Activated CD4-positive, alpha-beta memory T cell treated with anti-CD3 and anti-CD28 coated beads for 36 hours (primary cell): ENCODE measurements around the gene CXCL13. TPM values are rescaled to one million over a fixed set of nuclear protein-coding genes. Genes with fewer than 3 reads are reported as not detected.

Source experiments
- CTCF ChIA-PET: fragments of 350-600 bp; sonication (Branson Sonifier 250); formaldehyde crosslinking; loops from one replicate; lab custom pipeline; 2021; ENCODE audit warnings: antibody characterized with exemption, inconsistent platforms; lab: Charles Lee
- POLR2A ChIA-PET: fragments of 350-600 bp; sonication (Branson Sonifier 250); formaldehyde crosslinking; loops from one replicate; lab custom pipeline; 2021; ENCODE audit warnings: antibody characterized with exemption; lab: Charles Lee
- DNase-seq: peaks from one replicate; pipeline ENCODE4 v3.0.0-alpha.2; 2020
- H3K27ac Mint-ChIP-seq: one replicate; pipeline ENCODE4 v1.8.0; 2021; ENCODE audit warnings: mixed read lengths
- H3K27me3 Mint-ChIP-seq: one replicate; pipeline ENCODE4 v1.8.0; 2021; ENCODE audit warnings: mixed read lengths
- H3K36me3 Mint-ChIP-seq: one replicate; pipeline ENCODE4 v1.8.0; 2021; ENCODE audit warnings: mixed read lengths
- H3K4me1 Mint-ChIP-seq: one replicate; pipeline ENCODE4 v1.8.0; 2021; ENCODE audit warnings: low read depth, mixed read lengths
- H3K4me3 Mint-ChIP-seq: one replicate; pipeline ENCODE4 v1.8.0; 2021; ENCODE audit warnings: mild to moderate bottlenecking, mixed read lengths
- H3K9me3 Mint-ChIP-seq: one replicate; pipeline ENCODE4 v1.8.0; 2021; ENCODE audit warnings: mixed read lengths
- intact Hi-C: fragments of 100-400 bp; cut with micrococcal nuclease; formaldehyde crosslinking; loops from one replicate; pipeline ENCODE4 v1.15.1; 2023
- total RNA-seq, 2 experiments: library from RNA; stranded (reverse); gene quantifications; one replicate each; pipeline ENCODE4 v1.2.3, GENCODE V29; 2021

CXCL13 gene
- total RNA-seq, 2 experiments from 2014 or later: 2.8 to 3.0 TPM

- peaks cover 39% of the 10 kb centered on the region for H3K4me1 Mint-ChIP-seq
- CTCF ChIA-PET: interaction anchor here (0.7 to 1.3 kb wide), 4 partner anchors 14 to 117 kb away, joined by 3 read pairs; no protein-coding TSS in a partner anchor
- intact Hi-C loops: loop anchor here (10.0 kb wide), 1 partner anchor 587 kb away; no protein-coding TSS in a partner anchor
- no peaks in the 10 kb centered on the region for H3K9me3 Mint-ChIP-seq
- DNase-seq: no peak
- POLR2A ChIA-PET: interaction anchor here (0.6 to 1.6 kb wide), 2 partner anchors 11 to 66 kb away, joined by 3 to 6 read pairs; no protein-coding TSS in a partner anchor
- H3K36me3 Mint-ChIP-seq: no peaks in the 10 kb centered on the region
- H3K4me3 Mint-ChIP-seq: no peak overlapping the region
- peaks cover 16% of the 10 kb centered on the region for H3K27me3 Mint-ChIP-seq
- peak overlapping the region; percentile 5 for H3K27ac Mint-ChIP-seq
Observed at GRCh38 chr4:77582156-77582555, 23.5 kb upstream of the CXCL13 start.

GRCh38 chr4:77582711-77583110 lies 22.9 kb upstream of the CXCL13 start:
- CTCF ChIA-PET: interaction anchor here (1.1 kb wide), 1 partner anchor 19 kb away, joined by 3 read pairs; no protein-coding TSS in a partner anchor
- Mint-ChIP-seq H3K4me3 (no peak overlapping the region), H3K27ac (no peak overlapping the region)

DNA sequence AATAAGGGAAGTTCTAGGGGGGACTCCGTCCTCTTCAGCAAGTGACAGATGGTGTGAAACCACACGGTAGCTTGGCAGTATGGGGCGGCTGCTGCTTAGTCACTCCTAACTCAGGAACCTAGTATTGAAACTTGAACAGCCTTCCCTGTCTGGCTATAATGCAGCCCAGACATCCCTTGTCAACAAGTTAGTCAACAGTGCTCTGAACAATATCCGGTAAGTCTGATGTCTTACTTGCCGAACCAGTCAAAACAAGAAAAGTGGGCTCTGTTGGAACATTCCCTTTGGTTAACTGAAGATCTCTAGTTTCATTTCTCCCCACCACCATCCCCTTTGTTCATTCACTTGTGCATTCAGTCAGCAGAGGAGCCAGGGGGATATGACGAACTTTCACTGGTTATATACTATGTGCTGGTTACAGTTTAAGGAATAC lies 18.7 kb upstream of the CXCL13 start:
- Mint-ChIP-seq H3K9me3 (no peaks in the 10 kb centered on the region), H3K27ac (peak overlapping the region; percentile 71), H3K36me3 (no peaks in the 10 kb centered on the region), H3K4me3 (peak overlapping the region; percentile 33), H3K27me3 (peaks cover 15% of the 10 kb centered on the region), H3K4me1 (peaks cover 46% of the 10 kb centered on the region)
- peak; percentile 87 for DNase-seq
- ChIA-PET POLR2A (interaction anchor here (0.7 to 1.9 kb wide), 4 partner anchors 8 to 275 kb away, joined by 3 to 5 read pairs (median 4); partner anchors contain the start of gene MRPL1), CTCF (interaction anchor here (0.8 to 6.3 kb wide), 5 partner anchors 9 to 115 kb away, joined by 3 to 55 read pairs (median 5); partner anchors contain the start of gene CXCL13)
- intact Hi-C loops: loop anchor here (1.0 to 10.0 kb wide), 13 partner anchors 8 to 1529 kb away; partner anchors contain the start of genes CCNG2, MRPL1 and PAQR3

More at GRCh38 chr4:77582711-77583110, 22.9 kb upstream of the CXCL13 start:
- Mint-ChIP-seq H3K9me3 (no peaks in the 10 kb centered on the region), H3K36me3 (no peaks in the 10 kb centered on the region), H3K27me3 (peaks cover 16% of the 10 kb centered on the region), H3K4me1 (peaks cover 45% of the 10 kb centered on the region)
- DNase-seq: no peak
- intact Hi-C loops: loop anchor here (10.0 kb wide), 1 partner anchor 588 kb away; no protein-coding TSS in a partner anchor
- POLR2A ChIA-PET: no interaction called here

DNA sequence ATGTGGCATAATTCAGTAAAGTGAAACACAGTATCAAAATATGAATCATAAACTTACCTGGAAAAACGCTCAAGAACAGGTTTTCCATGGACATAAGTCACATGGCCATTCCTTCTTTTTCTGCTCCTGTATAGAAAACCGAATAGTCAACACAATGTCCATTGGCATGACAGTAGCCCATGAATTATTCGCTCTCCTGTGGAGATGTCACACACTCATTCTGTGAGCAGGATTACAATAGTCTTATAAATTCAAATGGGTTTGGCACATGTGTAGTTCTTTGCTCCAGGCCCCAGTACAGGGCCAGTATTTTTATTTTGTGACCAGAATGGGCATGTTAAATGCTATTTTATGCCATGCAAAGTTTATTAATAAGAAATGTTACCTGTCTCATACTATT lies 15.1 kb upstream of the CXCL13 start:
- Mint-ChIP-seq H3K36me3 (no peaks in the 10 kb centered on the region), H3K4me1 (peaks cover 72% of the 10 kb centered on the region), H3K27ac (no peak overlapping the region), H3K27me3 (peaks cover 8% of the 10 kb centered on the region), H3K4me3 (no peak overlapping the region), H3K9me3 (no peaks in the 10 kb centered on the region)
- ChIA-PET POLR2A (no interaction called here), CTCF (interaction anchor here (6.3 kb wide), 1 partner anchor 9 kb away, joined by 55 read pairs; no protein-coding TSS in a partner anchor)
- intact Hi-C loops: no loop called here
- no peak for DNase-seq

DNA sequence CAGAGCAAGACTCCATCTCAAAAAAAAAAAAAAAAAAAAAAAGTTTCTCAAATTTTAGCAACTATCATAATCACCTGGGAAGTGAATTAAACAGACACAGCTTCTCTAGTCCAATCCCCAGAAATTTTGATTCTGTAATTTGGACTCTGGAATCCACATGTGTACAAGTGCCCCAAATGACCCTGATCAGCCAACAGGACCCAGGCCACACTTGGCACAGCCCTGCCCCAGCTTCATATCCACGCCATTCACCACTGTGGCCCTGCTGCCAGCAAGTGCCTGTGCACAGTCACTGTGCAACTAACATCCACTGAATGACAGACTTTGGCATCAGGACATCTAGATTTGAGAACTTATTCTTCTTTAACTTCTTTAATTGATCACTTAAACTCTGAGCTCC lies 14.1 kb upstream of the CXCL13 start:
- ChIA-PET POLR2A (interaction anchor here (2.4 kb wide), 1 partner anchor 10 kb away, joined by 6 read pairs; no protein-coding TSS in a partner anchor), CTCF (interaction anchor here (3.1 kb wide), 1 partner anchor 10 kb away, joined by 20 read pairs; no protein-coding TSS in a partner anchor)
- H3K4me3 Mint-ChIP-seq: no peak overlapping the region
- peaks cover 72% of the 10 kb centered on the region for H3K4me1 Mint-ChIP-seq
- intact Hi-C loops: no loop called here
- no peak for DNase-seq
- no peaks in the 10 kb centered on the region for H3K36me3 Mint-ChIP-seq
- peak overlapping the region; percentile 19 for H3K27ac Mint-ChIP-seq
- H3K27me3 Mint-ChIP-seq: peaks cover 11% of the 10 kb centered on the region
- no peaks in the 10 kb centered on the region for H3K9me3 Mint-ChIP-seq

DNA sequence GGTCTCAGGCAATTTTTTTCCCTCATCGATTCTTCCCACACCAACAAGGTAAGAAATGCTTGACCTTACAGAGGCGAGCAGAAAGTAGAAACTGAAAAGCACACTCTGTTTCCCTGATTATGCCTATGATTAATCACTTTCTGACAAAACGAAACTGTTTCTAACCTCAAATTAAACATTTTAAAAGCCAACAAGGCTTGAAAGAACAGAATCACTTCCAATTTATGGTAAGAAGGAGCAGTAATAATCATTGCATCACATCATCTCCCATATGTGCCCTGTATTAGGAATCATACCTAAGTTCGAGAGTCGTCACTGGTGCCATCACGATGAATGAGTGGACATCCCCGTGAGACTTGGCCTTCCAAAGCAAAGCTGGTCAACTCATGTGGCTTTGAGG lies 12.5 kb upstream of the CXCL13 start:
- Mint-ChIP-seq H3K4me1 (peaks cover 56% of the 10 kb centered on the region), H3K4me3 (no peak overlapping the region)
- intact Hi-C loops: no loop called here

DNA sequence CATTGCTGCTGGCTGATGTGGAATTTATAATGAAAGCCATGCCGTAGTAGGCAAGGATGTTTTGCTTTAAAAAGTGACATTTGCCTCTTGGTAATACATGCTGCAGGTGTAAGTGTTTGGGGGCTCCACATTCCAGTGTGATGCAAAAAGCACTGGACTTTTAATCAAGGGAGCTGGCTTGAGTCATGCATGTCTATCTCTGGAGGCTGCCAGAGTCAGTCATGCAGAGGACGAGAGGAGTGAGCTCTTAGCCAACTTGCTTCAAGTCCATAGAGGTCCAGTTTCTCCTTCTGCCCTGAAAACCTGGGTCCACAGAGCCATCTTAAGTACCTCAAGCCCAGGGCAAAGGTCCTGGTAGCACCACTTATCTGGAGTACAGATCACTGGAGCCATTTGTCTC lies 11.6 kb upstream of the CXCL13 start:
- Mint-ChIP-seq H3K4me1 (peaks cover 50% of the 10 kb centered on the region), H3K4me3 (no peak overlapping the region), H3K9me3 (no peaks in the 10 kb centered on the region), H3K27ac (peak overlapping the region; percentile 29), H3K27me3 (peaks cover 18% of the 10 kb centered on the region), H3K36me3 (no peaks in the 10 kb centered on the region)
- intact Hi-C loops: loop anchor here (2.0 kb wide), 1 partner anchor 227 kb away; no protein-coding TSS in a partner anchor
- POLR2A ChIA-PET: interaction anchor here (1.0 to 2.4 kb wide), 2 partner anchors 12 to 29 kb away, joined by 3 to 6 read pairs; no protein-coding TSS in a partner anchor
- no peak for DNase-seq
- CTCF ChIA-PET: interaction anchor here (0.7 to 3.1 kb wide), 6 partner anchors 8 to 210 kb away, joined by 3 to 20 read pairs (median 5); no protein-coding TSS in a partner anchor

More for the DNA sequence above, 12.5 kb upstream of the CXCL13 start:
- Mint-ChIP-seq H3K27ac (peak overlapping the region; percentile 29), H3K27me3 (peaks cover 16% of the 10 kb centered on the region), H3K9me3 (no peaks in the 10 kb centered on the region), H3K36me3 (no peaks in the 10 kb centered on the region)
- DNase-seq: no peak
- CTCF ChIA-PET: interaction anchor here (1.5 to 3.1 kb wide), 4 partner anchors 9 to 27 kb away, joined by 4 to 20 read pairs (median 6); no protein-coding TSS in a partner anchor
- POLR2A ChIA-PET: interaction anchor here (1.0 to 2.4 kb wide), 2 partner anchors 11 to 28 kb away, joined by 3 to 6 read pairs; no protein-coding TSS in a partner anchor

DNA sequence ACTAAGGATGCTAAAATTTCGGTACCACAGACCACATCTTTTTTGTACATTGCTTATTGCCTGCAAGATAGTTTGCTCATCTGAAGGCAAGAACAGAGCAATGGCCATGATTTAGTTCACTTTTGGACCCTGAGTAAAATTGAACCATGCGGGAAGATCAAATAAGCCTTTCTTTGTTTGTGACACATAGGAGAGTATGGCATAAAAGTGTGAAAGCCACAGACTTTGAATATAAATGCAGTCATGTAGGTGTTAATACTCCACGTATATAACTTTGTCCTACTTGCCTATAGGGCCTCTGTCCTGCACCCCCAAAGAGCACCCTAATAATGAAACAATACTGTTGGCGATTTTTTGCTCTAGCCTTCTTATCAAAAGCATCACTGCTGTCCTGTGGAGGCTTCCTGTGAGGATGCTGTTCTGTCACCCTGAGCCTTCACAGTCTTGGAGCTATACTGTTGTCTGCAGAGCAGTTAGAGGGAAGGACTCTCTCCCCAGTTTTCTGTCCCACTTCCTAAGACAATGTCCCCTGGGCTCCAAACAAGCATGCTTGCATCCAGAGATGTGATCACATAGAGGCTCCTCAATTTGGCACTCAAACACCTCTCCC lies 10.2 kb upstream of the CXCL13 start:
- H3K27me3 Mint-ChIP-seq: peaks cover 18% of the 10 kb centered on the region
- ChIA-PET POLR2A (interaction anchor here (0.6 kb wide), 1 partner anchor 548 kb away, joined by 5 read pairs; no protein-coding TSS in a partner anchor), CTCF (interaction anchor here (0.6 kb wide), 1 partner anchor 13 kb away, joined by 3 read pairs; no protein-coding TSS in a partner anchor)
- peaks cover 47% of the 10 kb centered on the region for H3K4me1 Mint-ChIP-seq
- H3K36me3 Mint-ChIP-seq: no peaks in the 10 kb centered on the region
- no peaks in the 10 kb centered on the region for H3K9me3 Mint-ChIP-seq
- intact Hi-C loops: loop anchor here (1.0 to 2.0 kb wide), 3 partner anchors 8 to 225 kb away; no protein-coding TSS in a partner anchor
- H3K27ac Mint-ChIP-seq: peak overlapping the region; percentile 52
- DNase-seq: no peak
- no peak overlapping the region for H3K4me3 Mint-ChIP-seq

- no peaks in the 10 kb centered on the region for H3K36me3 Mint-ChIP-seq
- CTCF ChIA-PET: interaction anchor here (0.9 to 9.5 kb wide), 15 partner anchors 12 to 227 kb away, joined by 3 to 206 read pairs (median 7); no protein-coding TSS in a partner anchor
- no peaks in the 10 kb centered on the region for H3K9me3 Mint-ChIP-seq
- H3K27me3 Mint-ChIP-seq: peaks cover 25% of the 10 kb centered on the region
- POLR2A ChIA-PET: no interaction called here
- H3K27ac Mint-ChIP-seq: no peak overlapping the region
- intact Hi-C loops: no loop called here
- peaks cover 31% of the 10 kb centered on the region for H3K4me1 Mint-ChIP-seq
- H3K4me3 Mint-ChIP-seq: no peak overlapping the region
- no peak for DNase-seq
Observed at GRCh38 chr4:77599378-77599777, 6.2 kb upstream of the CXCL13 start.

GRCh38 chr4:77600521-77601451 lies 4.8 kb upstream of the CXCL13 start:
- Mint-ChIP-seq H3K4me3 (no peak overlapping the region), H3K27me3 (peaks cover 24% of the 10 kb centered on the region)
- POLR2A ChIA-PET: interaction anchor here (1.0 to 1.2 kb wide), 2 partner anchors 13 to 135 kb away, joined by 3 to 4 read pairs; no protein-coding TSS in a partner anchor

More at GRCh38 chr4:77600521-77601451, 4.8 kb upstream of the CXCL13 start:
- intact Hi-C loops: loop anchor here (1.0 kb wide), 2 partner anchors 135 to 215 kb away; no protein-coding TSS in a partner anchor
- Mint-ChIP-seq H3K9me3 (no peaks in the 10 kb centered on the region), H3K36me3 (no peaks in the 10 kb centered on the region), H3K27ac (no peak overlapping the region), H3K4me1 (peaks cover 18% of the 10 kb centered on the region)
- DNase-seq: peak; percentile 43
- CTCF ChIA-PET: interaction anchor here (0.6 to 9.5 kb wide), 57 partner anchors 8 to 762 kb away, joined by 3 to 206 read pairs (median 4); no protein-coding TSS in a partner anchor
